Measurements from ENCODE around the gene PCED1B. TPM values are rescaled to one million over a fixed set of nuclear protein-coding genes. Genes with fewer than 3 reads are reported as not detected.

Gene PCED1B
- total RNA-seq, 6 experiments from 2014 or later = 3.3 to 5.4 (median 4.9) TPM

DNA sequence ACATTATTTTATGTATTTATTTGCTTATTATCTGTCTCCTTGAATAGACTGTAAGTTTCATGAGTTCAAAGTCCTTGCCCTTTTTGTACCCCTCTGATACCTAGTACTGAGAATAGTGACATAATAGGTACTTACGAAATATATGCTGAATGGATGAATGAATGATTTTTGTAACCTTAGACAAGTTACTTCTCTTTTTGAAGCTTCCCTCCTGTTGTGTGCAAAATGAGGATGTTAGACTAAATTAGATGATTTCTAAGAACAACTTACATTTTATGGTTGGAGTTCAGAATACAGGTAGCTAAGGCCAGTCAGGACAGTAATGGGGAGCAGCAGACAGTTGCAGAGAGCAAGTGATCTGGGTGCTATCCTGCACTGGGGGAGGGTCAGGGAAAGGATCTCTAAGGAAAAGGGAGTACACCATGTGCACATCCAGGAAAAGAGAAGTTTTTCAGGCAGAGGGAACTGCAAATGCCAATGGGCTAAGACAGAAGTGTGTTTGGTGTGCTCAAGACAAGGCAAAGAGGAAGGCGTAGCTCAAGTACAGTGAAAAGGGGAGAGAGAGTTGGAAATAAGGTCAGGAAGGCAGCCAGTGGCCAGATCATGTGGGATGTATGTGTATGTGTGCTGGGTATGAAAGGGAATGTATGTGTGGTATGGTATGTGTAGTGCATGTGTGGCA is 59.7 kb downstream of the PCED1B start:
- TF ChIP-seq, protein P1, sequence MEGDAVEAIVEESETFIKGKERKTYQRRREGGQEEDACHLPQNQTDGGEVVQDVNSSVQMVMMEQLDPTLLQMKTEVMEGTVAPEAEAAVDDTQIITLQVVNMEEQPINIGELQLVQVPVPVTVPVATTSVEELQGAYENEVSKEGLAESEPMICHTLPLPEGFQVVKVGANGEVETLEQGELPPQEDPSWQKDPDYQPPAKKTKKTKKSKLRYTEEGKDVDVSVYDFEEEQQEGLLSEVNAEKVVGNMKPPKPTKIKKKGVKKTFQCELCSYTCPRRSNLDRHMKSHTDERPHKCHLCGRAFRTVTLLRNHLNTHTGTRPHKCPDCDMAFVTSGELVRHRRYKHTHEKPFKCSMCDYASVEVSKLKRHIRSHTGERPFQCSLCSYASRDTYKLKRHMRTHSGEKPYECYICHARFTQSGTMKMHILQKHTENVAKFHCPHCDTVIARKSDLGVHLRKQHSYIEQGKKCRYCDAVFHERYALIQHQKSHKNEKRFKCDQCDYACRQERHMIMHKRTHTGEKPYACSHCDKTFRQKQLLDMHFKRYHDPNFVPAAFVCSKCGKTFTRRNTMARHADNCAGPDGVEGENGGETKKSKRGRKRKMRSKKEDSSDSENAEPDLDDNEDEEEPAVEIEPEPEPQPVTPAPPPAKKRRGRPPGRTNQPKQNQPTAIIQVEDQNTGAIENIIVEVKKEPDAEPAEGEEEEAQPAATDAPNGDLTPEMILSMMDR (IDR thresholded peaks at IDR 0.05) = no peak

DNA sequence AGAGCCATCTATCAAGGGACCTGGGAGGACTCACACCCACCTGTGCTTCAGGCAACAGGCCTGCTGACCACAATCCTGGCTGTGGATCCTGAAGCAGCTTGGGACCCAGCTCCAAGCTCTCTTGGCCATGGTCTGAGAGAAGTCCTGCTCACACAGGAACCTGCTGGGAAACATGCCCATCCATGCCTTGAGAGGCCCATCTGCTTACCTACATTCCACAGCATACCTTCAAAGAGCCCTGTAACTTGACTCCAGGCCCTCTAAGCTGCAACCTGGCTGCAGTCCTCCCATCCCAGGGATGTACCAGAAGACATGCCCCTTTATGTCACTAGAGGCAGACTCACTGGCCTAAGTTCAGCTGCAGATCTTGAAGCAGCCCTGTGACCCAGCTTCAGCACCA is 62.0 kb downstream of the PCED1B start:
- Mint-ChIP-seq H3K4me1 (ENCODE audit: low read depth) (peaks cover 16% of the 10 kb centered on the region), H3K36me3 (ENCODE audit: low read depth) (peaks cover 27% of the 10 kb centered on the region), H3K9me3 (no peaks in the 10 kb centered on the region; the same call in 1 of the 2 replicates), H3K4me3 (no peak overlapping the region), H3K27me3 (ENCODE audit: insufficient read depth) (no peaks in the 10 kb centered on the region), H3K27ac (no peak overlapping the region)
- TF ChIP-seq, protein P1 (IDR thresholded peaks at IDR 0.05) = no peak
- no peak for DNase-seq

More for the DNA sequence above, 59.7 kb downstream of the PCED1B start:
- Mint-ChIP-seq H3K36me3 (ENCODE audit: low read depth) (peaks cover 20% of the 10 kb centered on the region), H3K4me3 (no peak overlapping the region), H3K4me1 (ENCODE audit: low read depth) (peaks cover 11% of the 10 kb centered on the region), H3K27me3 (ENCODE audit: insufficient read depth) (no peaks in the 10 kb centered on the region), H3K27ac (no peak overlapping the region), H3K9me3 (no peaks in the 10 kb centered on the region; the same call in 1 of the 2 replicates)
- no peak for DNase-seq

DNA sequence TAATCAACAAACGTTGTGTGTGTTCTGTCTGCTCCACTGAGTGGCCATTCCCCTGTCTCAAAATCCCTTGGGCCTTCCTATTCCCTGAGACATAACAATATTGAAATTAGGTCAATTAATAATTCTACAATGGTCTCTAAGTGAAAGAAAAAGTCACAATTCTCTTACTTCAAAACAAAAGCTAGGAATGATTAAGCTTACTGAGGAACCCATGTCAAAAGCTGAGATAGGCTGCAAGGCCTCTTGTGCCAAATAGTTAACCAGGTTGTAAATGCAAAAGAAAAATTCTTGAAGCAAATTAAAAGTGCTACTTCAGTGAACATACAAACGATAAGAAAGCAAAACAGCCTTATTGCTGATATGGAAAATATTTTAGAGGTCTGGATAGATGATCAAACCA is 65.3 kb downstream of the PCED1B start:
- H3K4me1 Mint-ChIP-seq (ENCODE audit: low read depth) = peaks cover 43% of the 10 kb centered on the region
- H3K9me3 Mint-ChIP-seq = no peaks in the 10 kb centered on the region; the same call in 1 of the 2 replicates
- H3K4me3 Mint-ChIP-seq = no peak overlapping the region
- peaks cover 22% of the 10 kb centered on the region for H3K36me3 Mint-ChIP-seq (ENCODE audit: low read depth)
- no peak overlapping the region for H3K27ac Mint-ChIP-seq
- DNase-seq = no peak
- TF ChIP-seq, protein P1 (IDR thresholded peaks at IDR 0.05) = no peak
- H3K27me3 Mint-ChIP-seq (ENCODE audit: insufficient read depth) = no peaks in the 10 kb centered on the region

DNA sequence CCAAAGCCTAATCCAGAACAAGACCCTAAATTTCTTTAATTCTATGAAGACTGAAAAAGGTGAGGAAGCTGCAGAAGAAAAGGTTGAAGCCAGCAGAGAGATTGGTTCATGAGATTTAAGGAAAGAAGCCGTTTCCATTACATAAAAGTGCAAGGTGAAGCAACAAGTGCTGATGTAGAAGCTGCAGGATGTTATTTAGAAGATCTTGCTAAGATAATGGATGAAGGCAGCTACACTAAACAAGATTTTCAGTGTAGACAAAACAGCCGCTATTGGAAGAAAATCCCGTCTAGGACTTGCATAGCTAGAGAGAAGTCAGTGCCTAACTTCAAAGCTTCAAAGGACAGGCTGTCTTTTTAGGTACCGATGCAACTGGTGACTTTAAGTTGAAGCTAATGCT is 65.8 kb downstream of the PCED1B start:
- no peak overlapping the region for H3K27ac Mint-ChIP-seq
- DNase-seq = no peak
- peaks cover 43% of the 10 kb centered on the region for H3K4me1 Mint-ChIP-seq (ENCODE audit: low read depth)
- H3K9me3 Mint-ChIP-seq = no peaks in the 10 kb centered on the region; the same call in 1 of the 2 replicates
- TF ChIP-seq, protein P1 (IDR thresholded peaks at IDR 0.05) = no peak
- H3K36me3 Mint-ChIP-seq (ENCODE audit: low read depth) = peaks cover 22% of the 10 kb centered on the region
- no peak overlapping the region for H3K4me3 Mint-ChIP-seq
- H3K27me3 Mint-ChIP-seq (ENCODE audit: insufficient read depth) = no peaks in the 10 kb centered on the region

DNA sequence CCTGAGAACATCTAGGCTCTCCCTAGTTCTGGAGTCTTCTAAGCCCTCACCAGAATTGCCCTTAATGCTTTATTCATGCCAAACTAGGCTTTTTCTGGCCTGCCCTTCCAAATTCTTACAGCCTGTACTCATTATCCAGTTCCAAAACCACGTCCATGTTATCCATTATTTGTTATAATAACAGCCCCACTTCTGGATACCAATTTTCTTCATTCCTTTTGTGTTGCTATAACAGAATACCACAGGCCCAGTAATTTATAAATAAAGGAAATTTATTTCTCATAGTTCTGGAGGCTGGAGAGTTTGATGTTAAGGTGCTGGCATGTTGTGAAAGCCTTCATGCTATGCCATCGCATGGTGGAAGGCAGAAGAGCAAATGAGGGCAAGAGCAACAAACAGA is 68.3 kb downstream of the PCED1B start:
- Mint-ChIP-seq H3K4me1 (ENCODE audit: low read depth) (peaks cover 35% of the 10 kb centered on the region), H3K27ac (peak overlapping the region; percentile 30; the same call in 1 of the 2 replicates), H3K27me3 (ENCODE audit: insufficient read depth) (no peaks in the 10 kb centered on the region), H3K9me3 (no peaks in the 10 kb centered on the region; the same call in none of the 2 replicates), H3K4me3 (no peak overlapping the region), H3K36me3 (ENCODE audit: low read depth) (peaks cover 24% of the 10 kb centered on the region)
- TF ChIP-seq, protein P1 (IDR thresholded peaks at IDR 0.05) = no peak
- peak; percentile 25 for DNase-seq

All from HFFc6 (cell line).